GM19240 (cell line): Measurements from ENCODE around the gene SPTAN1.

Source experiments
- DNase-seq: peaks from one replicate; pipeline ENCODE4 v3.0.0; 2011; ENCODE audit warnings: low spot score; ENCODE audit not compliant: insufficient read length

The SPTAN1 gene

DNA sequence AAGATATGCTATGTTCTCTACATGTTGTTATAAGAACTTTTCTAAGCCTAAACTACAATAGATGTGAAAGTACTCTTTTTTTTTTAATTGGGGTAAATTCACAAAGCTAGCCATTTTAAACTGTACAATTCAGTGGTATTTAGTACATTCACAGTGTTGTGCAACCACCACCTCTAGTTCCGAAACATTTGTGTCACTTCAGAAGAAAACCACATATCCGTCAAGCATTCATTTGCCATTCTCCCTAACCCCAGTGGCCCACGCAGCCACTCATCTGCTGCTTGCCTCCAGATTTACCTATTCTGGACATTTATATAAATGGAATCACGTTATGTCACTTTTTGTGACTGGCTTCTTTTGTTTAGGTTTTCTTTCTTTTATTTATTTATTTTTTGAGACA lies 43.1 kb downstream of the SPTAN1 start:
- no peak for DNase-seq

DNA sequence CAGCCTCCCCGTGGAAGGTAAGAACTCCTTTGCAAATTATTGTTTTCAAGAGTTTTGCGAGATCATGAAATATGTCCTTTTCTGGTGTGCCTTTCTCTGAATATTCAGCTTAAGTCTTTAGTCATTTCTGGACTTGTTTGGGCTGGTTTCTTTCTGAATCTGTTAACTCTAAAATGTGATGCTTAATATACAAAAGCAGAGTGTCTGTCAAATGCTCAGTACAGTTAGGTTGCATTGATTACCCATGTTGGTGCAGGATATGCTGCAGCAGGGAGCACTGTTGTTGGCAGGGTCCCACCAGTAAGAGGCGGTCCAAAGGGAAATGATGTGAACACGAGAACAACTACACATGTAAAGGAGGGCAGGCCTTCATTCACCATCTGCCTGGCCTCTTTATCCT lies 47.7 kb downstream of the SPTAN1 start:
- no peak for DNase-seq

DNA sequence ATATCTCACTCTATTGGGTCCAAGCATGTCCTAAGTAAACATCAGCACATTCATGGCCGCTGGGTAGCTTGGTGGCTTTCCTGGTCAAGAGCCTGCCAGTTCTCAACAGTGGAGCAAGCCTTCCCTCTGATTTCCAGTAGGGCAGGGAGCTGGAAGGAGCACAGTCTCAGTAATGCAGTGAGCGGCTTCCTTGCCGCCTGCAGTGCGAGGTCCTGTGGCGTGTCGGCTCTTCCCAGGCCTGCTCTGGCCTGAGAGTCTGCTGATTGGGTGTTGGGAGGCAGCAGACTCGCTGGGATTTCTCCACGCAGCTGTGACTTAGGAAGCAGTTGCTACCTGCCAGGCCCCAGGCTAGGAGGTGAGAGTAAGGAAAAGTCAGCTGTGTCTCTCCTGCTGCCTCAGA lies 51.3 kb downstream of the SPTAN1 start:
- DNase-seq, result no peak

DNA sequence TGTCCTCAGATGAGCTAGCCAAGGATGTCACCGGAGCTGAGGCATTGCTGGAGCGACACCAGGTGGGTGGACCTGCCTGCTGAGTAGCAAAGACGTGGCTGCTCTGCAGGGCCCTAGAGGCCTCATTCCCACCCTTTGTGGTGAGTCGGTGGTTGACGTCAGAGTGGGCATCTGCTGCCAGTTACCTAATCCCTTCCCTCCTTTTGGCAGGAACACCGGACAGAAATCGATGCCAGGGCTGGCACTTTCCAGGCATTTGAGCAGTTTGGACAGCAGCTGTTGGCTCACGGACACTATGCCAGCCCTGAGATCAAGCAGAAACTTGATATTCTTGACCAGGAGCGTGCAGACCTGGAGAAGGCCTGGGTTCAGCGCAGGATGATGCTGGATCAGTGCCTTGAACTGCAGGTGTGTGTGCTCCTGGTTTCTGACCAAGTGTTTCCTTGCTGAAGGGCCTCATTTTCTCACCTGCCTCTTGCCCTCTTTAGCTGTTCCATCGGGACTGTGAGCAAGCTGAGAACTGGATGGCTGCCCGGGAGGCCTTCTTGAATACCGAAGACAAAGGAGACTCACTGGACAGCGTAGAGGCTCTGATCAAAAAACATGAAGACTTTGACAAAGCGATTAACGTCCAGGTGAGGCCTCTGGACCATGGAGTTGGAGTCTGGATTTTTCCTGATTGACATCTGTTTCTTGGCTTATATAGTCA lies 55.4 kb downstream of the SPTAN1 start:
- DNase-seq, result no peak

DNA sequence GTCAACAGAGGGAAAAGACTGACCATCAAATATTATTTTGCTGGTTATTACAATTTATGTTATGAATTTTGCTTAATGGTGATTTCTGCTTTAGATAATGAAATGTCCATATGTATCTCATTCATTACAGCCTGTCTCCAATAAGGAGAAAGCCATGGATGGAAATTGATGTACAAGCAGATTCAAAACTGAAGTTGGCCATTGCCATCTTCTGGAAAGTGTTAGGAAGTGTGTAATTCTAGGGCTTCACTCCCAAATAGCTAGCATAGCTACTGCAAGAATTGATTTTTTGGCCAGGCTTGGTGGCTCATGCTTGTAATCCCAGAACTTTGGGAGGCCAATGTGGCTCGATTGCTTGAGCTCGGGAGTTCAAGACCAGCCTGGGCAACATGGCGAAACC lies 58.5 kb downstream of the SPTAN1 start:
- DNase-seq, result no peak

DNA sequence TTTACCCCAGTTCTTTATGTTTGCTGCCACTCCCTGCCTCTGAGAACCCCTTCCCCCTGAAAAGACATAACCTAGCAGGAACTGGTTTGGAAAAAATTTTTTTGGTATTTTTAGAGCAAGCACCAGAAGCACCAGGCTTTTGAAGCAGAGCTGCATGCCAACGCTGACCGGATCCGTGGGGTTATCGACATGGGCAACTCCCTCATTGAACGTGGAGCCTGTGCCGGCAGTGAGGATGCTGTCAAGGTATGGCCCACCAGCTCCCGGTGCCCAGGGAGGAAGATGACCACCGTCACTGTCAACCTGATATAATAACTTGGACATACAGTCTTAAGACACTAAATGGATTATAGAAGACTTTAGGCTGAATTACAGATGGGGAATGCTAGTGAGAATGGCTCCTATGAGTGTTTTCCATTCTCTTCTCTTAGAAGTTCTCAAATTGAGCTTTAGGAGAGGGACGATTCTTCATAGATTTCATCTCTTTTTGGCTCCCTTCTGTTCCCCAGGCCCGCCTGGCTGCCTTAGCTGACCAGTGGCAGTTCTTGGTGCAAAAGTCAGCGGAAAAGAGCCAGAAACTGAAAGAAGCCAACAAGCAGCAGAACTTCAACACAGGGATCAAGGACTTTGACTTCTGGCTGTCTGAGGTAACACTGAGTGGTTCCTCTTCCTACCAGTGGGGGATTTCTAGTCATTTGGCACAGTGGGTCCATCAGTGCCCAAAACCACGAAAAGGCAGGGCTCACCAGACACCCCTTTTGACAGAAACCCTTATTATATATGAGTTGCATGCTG lies 59.4 kb downstream of the SPTAN1 start:
- DNase-seq, result no peak

DNA sequence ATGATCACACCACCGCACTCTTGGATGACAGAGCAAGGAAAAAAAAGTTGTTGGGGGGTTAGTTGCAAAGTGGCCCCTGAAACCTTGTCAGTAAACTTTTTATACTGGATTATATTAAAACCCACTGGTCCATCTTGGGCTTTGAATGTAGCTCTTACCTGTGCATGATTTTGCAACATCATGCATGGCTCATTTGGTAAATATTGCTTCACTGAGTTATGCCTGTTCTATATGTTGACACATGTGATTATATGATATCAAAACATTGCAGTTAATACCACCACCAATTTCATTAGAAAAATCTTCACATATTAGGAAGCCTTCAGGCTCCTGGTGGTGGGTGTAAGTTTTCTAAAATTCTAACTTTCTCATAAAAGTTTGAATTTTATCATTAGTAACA lies 62.3 kb downstream of the SPTAN1 start:
- no peak for DNase-seq

DNA sequence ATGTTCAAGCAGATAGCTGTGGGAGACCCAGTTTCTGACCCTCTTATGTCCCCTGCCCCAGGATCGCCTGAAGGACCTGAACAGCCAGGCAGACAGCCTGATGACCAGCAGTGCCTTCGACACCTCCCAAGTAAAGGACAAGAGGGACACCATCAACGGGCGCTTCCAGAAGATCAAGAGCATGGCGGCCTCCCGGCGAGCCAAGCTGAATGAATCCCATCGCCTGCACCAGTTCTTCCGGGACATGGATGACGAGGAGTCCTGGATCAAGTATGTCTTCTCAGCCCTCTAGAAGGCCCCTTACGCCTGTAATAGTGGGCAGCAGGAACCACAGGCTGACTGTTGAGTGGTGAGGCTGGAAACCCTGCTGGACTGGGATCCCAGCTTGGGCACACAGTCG lies 63.2 kb downstream of the SPTAN1 start:
- no peak for DNase-seq

DNA sequence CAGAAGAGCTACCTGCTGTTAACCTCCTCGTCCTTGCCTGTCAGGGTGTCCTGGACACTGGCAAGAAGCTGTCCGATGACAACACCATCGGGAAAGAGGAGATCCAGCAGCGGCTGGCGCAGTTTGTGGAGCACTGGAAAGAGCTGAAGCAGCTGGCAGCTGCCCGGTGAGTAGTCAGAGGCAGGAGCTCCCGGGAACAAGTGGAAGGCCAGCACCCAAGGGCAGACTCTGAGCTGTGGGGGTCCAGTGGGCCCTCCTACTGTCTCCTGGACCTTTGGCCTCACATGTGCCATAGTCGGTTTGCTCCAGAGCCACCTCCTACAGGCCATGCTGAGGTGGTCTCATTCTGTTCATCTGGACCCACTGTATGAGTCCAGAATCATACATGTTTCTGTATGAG lies 65.6 kb downstream of the SPTAN1 start:
- no peak for DNase-seq

DNA sequence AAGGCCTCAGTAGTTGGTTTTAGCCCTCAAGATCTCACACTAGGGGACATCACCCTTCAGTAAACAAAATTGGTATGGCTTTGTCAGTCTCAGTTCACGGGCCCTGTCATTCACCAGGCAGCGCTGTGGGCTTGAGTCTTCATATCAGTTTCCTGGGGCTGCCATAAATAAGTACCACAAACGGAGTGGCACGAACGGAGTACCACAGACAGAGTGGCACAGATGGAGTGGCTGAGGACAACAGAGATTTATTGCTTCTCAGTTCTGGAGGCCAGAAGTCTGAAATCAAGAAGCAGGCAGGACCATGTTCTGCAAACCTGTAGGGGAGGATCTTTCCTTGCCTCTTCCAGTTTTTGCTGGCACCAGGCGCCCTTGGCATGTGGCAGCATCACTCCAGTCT lies 66.7 kb downstream of the SPTAN1 start:
- no peak for DNase-seq

DNA sequence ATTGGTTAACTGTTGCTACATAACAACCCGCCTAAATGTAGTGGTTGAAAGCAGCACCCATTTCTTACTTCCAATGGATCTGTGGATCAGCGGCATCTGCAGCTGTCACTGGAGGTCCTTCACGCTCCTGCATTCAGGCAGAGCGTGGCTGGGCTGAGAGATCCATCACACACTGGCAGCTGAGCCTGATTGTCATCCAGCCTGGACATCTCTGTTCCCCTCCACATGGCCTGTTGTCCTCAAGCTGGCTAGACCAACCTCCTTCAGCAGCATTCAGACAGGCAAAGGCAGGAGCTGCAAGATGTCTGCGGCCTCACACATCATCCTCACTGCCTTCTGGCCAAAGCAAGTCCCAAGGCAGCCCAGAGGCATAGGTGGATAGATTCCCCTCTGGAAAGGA lies 67.4 kb downstream of the SPTAN1 start:
- no peak for DNase-seq

DNA sequence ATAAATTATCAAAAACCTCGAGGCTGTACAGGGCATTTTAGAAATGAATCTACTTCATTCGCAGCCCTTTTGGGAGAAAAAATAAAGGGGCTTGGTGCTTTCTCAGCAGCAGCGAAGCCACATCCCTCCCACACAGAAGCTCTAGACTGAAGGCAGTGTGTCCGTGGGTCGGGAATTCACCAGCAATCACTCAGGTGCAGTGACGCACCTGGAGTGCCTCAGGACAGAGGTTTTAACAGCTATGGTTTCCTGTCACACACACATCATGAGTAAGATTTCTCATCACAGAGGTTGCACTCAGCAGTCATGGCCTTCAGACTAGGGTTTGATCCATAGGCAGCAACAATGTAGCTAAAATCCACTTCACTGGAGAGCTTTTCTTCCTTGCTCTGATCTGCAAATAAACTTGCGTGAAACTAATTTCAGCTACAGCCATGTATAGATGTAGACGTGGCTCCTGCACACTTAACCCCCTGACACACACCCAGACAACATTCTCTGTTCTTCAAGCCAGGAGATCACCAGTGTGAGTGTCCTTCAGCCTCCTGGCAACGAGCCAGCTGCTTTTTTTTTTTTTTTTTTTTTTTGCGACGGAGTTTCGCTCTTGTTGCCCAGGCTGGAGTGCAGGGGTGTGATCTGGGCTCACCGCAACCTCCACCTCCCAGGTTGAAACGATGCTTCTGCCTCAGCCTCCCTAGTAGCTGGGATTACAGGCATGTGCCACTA lies 69.5 kb downstream of the SPTAN1 start:
- DNase-seq, result no peak

DNA sequence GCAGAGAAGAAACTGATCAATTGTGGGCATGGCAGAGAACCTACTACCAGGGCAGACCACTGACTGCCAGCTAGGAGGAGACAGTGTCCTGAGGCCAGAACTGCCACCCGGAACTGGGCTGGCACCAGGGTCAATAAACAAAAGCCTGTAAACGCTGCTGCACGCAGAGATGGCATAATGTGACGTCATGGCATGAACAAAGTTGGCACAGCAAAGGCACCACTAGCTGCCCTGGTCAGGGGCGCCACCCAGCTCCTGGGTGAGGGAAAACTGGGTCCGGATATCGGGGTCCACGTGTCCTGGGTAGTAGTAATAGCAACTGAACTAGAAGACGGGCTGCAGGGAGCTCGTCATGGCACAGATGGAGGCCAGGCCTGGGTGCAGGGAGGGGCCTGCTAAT lies 72.2 kb downstream of the SPTAN1 start:
- DNase-seq, result no peak

DNA sequence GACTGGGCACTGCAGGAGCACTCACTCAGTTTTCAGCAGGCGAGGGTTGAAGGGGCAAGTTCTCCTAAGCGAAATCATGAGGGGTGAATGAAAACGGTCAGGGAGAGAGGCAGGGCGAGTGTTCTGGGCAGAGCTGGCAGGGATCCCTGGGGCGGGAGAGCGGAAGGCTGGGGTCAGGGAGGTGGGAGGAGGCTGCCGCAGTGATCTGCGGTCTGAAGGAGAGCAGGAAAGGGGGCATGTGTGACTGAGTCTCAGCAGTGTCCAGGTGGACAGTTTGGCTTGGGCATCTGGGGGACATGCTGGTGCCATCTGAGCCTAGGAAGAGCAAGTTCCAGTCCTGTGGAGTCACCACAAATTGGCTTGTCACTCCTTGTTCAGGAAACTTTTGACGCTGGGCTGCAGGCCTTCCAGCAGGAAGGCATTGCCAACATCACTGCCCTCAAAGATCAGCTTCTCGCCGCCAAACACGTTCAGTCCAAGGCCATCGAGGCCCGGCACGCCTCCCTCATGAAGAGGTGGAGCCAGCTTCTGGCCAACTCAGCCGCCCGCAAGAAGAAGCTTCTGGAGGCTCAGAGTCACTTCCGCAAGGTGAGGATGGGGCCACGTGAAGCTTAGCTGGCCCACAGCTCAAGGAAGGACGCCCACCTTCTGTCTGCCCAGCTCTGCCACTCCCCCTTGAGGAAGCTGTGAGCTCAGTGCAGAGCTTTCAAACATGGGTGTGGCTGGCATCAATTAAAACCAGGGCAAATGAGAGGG lies 73.2 kb downstream of the SPTAN1 start:
- DNase-seq, result no peak

DNA sequence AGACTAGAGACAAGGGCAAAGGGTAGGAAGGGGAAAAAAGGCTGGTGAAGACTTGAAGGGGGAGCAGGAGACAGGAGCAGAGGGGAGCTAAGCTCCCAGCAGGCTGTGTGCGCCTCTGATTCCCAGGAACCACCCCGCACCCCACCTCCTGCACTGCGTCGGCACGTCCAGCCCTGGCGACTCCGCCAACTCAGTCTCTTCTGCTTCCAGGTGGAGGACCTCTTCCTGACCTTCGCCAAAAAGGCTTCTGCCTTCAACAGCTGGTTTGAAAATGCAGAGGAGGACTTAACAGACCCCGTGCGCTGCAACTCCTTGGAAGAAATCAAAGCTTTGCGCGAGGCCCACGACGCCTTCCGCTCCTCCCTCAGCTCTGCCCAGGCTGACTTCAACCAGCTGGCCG lies 73.8 kb downstream of the SPTAN1 start:
- DNase-seq, result no peak

DNA sequence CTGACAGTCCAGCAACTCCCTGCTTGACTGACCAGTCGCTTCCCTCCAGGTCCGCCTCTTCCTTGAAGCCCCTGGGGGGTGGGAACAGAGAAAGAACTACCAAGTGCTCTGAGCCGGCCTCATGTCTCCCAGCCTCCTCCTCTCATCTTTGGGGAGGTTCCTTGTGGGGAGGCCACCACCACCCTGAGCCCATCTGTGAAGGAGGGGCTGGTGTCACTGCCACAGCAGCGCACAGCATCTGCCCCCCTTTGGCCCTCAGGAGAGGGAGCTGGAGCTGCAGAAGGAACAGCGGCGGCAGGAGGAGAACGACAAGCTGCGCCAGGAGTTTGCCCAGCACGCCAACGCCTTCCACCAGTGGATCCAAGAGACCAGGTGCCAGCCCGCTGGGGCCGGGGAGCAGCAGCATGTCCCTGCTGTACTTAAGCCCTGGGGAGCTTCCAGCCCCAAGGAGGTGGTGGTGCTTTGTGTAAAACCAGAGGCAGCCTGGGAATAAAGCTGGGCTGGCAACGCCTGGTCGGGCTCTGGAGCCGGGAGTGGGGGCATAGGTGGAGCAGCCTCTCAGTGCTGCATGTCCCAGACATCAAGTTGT lies 74.8 kb downstream of the SPTAN1 start:
- no peak for DNase-seq

DNA sequence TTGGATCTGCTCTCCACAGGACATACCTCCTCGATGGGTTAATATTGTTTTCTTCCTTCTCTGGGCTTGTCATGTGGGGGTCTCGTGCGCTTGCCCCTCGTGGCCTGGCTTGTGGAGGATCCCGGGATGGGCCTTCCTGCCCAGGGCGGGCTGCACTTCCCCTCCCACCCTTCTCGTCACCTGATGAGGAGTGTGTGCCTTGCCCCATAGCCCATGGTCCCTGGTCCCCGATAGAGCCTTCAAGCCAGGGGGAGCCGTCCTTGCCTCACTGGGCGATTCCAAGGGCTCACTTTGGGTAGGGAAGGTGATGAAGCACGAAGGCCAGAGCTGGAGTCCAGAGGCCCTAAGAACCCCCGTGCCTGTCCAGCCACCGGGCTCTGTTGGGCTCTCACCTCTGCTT lies 75.5 kb downstream of the SPTAN1 start:
- DNase-seq, result no peak

DNA sequence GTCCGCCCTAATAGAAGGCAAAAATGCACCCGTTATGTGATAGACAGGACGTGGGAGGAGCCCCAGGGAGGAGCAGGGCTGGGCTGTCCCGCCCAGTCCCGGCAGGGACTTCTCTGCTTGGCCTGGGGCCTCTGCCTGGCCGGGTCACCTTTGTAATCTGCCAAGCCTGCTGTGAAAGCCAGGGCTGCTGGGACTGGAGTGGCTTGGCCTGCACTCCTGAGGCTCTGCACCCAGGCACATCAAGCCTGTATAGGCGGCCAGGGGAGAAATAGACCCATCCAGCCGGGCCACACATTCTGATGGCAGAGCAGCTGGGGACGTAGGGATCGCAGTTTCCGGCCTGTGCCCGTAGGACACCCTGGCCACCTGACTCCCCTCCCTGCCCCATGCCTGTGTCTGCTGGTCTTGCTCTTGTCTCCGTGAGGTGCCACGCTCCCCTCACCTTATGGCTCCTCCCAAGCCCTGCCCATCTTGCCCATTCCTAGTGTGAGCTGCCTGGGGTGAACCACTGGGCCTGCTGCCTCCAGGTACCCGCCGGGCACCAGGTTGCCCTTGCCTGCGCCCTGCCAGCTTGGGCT lies 76.2 kb downstream of the SPTAN1 start:
- no peak for DNase-seq

DNA sequence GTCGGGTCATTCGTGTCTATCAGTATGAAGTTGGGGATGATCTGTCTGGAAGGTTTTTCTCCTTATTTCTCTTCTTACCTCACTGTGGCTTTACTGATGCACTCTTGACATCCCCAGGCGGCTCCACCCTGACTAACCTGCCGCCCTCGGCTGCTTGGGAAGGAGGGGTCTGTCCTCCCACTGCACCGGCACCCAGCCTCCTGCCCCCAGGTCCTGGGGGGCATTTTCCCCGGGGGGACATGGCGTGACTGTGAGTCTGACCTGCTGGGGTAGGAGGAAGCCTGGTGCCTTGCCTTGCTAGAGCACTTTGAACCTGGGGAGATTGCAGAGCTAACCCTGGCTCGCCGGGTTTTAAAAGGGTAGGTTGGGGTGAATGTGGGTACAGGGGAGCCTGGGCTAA lies 76.7 kb downstream of the SPTAN1 start:
- no peak for DNase-seq

DNA sequence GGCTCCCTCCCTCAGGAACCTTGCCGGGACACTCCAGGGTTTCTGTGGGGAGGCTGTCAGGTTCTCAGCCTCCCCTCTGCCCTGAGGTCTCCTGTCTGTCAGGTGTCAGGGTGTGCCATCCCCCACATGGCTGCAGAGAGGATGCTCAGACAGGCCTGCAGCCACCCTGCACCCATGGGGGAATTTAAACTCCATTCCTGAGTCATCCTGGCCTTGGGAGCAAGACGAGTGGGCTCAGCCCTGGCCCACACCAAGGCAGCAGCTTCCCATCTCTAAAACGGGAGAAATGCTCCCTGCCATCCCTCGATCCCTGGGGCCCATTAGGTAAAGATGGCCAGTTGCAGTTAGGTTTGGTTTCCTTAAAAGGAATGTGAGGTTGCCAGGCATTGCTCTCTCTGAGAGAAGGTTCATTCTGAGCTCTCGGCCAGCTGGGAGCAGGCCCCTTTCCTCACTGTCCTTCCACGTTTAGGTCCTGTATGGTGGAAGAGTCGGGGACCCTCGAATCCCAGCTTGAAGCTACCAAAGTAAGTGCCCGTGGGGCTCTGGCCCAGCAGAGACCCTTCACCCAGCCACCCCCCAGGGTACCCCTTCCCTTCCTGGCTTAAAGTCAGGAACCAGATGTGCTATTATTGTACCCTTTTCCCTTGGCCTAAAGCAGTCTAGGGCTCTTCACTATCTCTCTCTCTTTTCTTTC lies 77.6 kb downstream of the SPTAN1 start:
- no peak for DNase-seq
